GM12878 (cell line): ENCODE measurements around the gene RHBDF2. TPM values are rescaled to one million over a fixed set of nuclear protein-coding genes. Genes with fewer than 3 reads are reported as not detected.

Source experiments
- ATAC-seq: fragments of 200-7000 bp; cut with Tn5 transposase; 3 replicates; pipeline ENCODE4 v1.9.1; 2020; ENCODE audit warnings: mild to moderate bottlenecking, moderate library complexity
- BruUV-seq: library from RNA; stranded (reverse); fragments of 400-500 nt; replicated peaks from 2 replicates; lab custom pipeline; 2021; lab: Mats Ljungman, UMichigan
- CTCF ChIA-PET: fragments of 300-600 bp; sonication (Branson Sonifier 250); formaldehyde crosslinking; extraction: SDS; loops from one replicate; lab custom pipeline; 2021; ENCODE audit warnings: inconsistent platforms; lab: Yijun Ruan, JAX
- POLR2A ChIA-PET: fragments of 350-600 bp; formaldehyde crosslinking; extraction: SDS; loops from one replicate; lab custom pipeline; 2021; ENCODE audit warnings: inconsistent platforms; lab: Charles Lee
- RAD21 ChIA-PET: fragments of 300-600 bp; sonication (Branson Sonifier 250); formaldehyde crosslinking; loops from one replicate; lab custom pipeline; 2023; ENCODE audit warnings: antibody characterized with exemption; ENCODE audit not compliant: unreplicated experiment; lab: Charles Lee
- SMC1A ChIA-PET: fragments of 300-600 bp; sonication (Branson Sonifier 250); formaldehyde crosslinking; loops from one replicate; lab custom pipeline; 2023; ENCODE audit not compliant: unreplicated experiment, uncharacterized antibody; lab: Charles Lee
- DNase-seq: peaks from one replicate; pipeline ENCODE4 v3.0.0-alpha.2; 2011; ENCODE audit warnings: low read depth, low spot score
- FAIRE-seq: peaks from 3 replicates; lab custom pipeline; 2011; peaks lifted over from hg19 to GRCh38; lab: Jason Lieb, UNC
- H2AFZ ChIP-seq: 2 replicates; pipeline ENCODE4 v1.6.0; 2011; ENCODE audit warnings: low read depth, low read length, control low read depth; ENCODE audit not compliant: control insufficient read depth
- H3K27ac ChIP-seq: 2 replicates; pipeline ENCODE4 v1.5.1; 2011; ENCODE audit warnings: control low read depth; ENCODE audit not compliant: control insufficient read depth, insufficient read depth
- H3K27me3 ChIP-seq, 2 experiments: replicated peaks in 1 of 2; 2 replicates each; pipeline versions ENCODE4 v1.6.0 to v1.6.1; 2011; ENCODE audit warnings: low read length in 1 of 2; ENCODE audit not compliant: control insufficient read depth in 2 of 2, insufficient read depth in 2 of 2
- H3K36me3 ChIP-seq, 2 experiments: 2 replicates each; pipeline ENCODE4 v1.5.1; 2011; ENCODE audit warnings: low read length in 1 of 2; ENCODE audit not compliant: control insufficient read depth in 2 of 2, insufficient read depth in 2 of 2
- H3K4me1 ChIP-seq: 2 replicates; pipeline ENCODE4 v1.6.1; 2011; ENCODE audit warnings: mild to moderate bottlenecking, low read length, moderate library complexity, mixed read lengths; ENCODE audit not compliant: control insufficient read depth, insufficient read depth
- H3K4me2 ChIP-seq: 2 replicates; pipeline ENCODE4 v1.6.0; 2011; ENCODE audit warnings: control low read depth; ENCODE audit not compliant: control insufficient read depth, insufficient read depth
- H3K4me3 ChIP-seq: fragments of 200-600 bp; sonication (generic); 2 replicates; pipeline ENCODE4 v1.5.1; 2016
- H3K79me2 ChIP-seq: 2 replicates; pipeline ENCODE4 v1.6.0; 2011; ENCODE audit warnings: low read length; ENCODE audit not compliant: control insufficient read depth, insufficient read depth
- H3K9ac ChIP-seq: 2 replicates; pipeline ENCODE4 v1.8.0; 2011; ENCODE audit warnings: low read length, control low read depth, mixed read lengths; ENCODE audit not compliant: control insufficient read depth, insufficient read depth
- H3K9me3 ChIP-seq: replicated peaks from 3 replicates; pipeline ENCODE4 v1.5.1; 2011; ENCODE audit warnings: mild to moderate bottlenecking, low read length; ENCODE audit not compliant: control insufficient read depth, insufficient read depth
- H4K20me1 ChIP-seq: 2 replicates; pipeline ENCODE4 v1.6.0; 2011; ENCODE audit not compliant: control insufficient read depth, insufficient read depth
- ASH2L ChIP-seq: fragments of 300-600, 200-600 bp; sonication (generic); IDR thresholded peaks from 2 replicates; pipeline ENCODE4 v1.6.1; 2017; ENCODE audit warnings: low read depth, mild to moderate bottlenecking, borderline replicate concordance
- BMI1 ChIP-seq: fragments of 450-650 bp; IDR thresholded peaks from 2 replicates; pipeline ENCODE4 v1.6.1; 2016; ENCODE audit warnings: mild to moderate bottlenecking, moderate library complexity, borderline replicate concordance
- CBFB ChIP-seq: IDR thresholded peaks from 2 replicates; pipeline ENCODE4 v1.6.1; 2016; ENCODE audit warnings: antibody characterized with exemption, low read depth
- EGR1 ChIP-seq, 2 experiments: IDR thresholded peaks; 1 replicate in 1 of 2; 2 replicates in 1 of 2; pipeline ENCODE4 v1.6.1; 2011 to 2012; ENCODE audit warnings: low read depth in 2 of 2, low read length in 2 of 2, borderline replicate concordance in 1 of 2, mild to moderate bottlenecking in 1 of 2, moderate library complexity in 1 of 2
- HDAC2 ChIP-seq: fragments of 200-600 bp; sonication (generic); IDR thresholded peaks from 2 replicates; pipeline ENCODE4 v1.6.1; 2017
- JUND ChIP-seq: IDR thresholded peaks from 2 replicates; pipeline ENCODE4 v1.6.1; 2012; ENCODE audit warnings: low read depth, mild to moderate bottlenecking, low read length, improper control_type of control experiment, moderate library complexity
- RAD51 ChIP-seq: fragments of 450-650 bp; IDR thresholded peaks from 2 replicates; pipeline ENCODE4 v1.6.1; 2016; ENCODE audit warnings: moderate library complexity, mild to moderate bottlenecking, inconsistent platforms
- SMC3 ChIP-seq: IDR thresholded peaks from 2 replicates; pipeline ENCODE4 v1.6.1; 2011; ENCODE audit warnings: low read length, improper control_type of control experiment, borderline replicate concordance
- ZNF217 ChIP-seq: fragments of 450-650 bp; IDR thresholded peaks from 2 replicates; pipeline ENCODE4 v1.6.1; 2017; ENCODE audit warnings: antibody characterized with exemption, mild to moderate bottlenecking
- WGBS: methylation state at CpG from one replicate; pipeline ENCODE4 v1.1.6; 2016; ENCODE audit warnings: low lambda C conversion rate; ENCODE audit not compliant: insufficient replicate concordance, insufficient coverage; ENCODE audit errors: missing lambda C conversion rate; 5-methylcytosine and 5-hydroxymethylcytosine counted together
- in situ Hi-C: fragments of 300-500 bp; cut with MboI; formaldehyde crosslinking; loops from 9 replicates; pipeline ENCODE4 v1.14.3; 2018; ENCODE audit warnings: mixed read lengths
- intact Hi-C: fragments of 100-400 bp; cut with micrococcal nuclease; formaldehyde crosslinking; loops from one replicate; pipeline ENCODE4 v1.14.2; 2022; ENCODE audit not compliant: unreplicated experiment
- polyA plus RNA-seq, 11 experiments: library from polyadenylated mRNA; depleted of rRNA in 4 of 11; unstranded in 6 of 11; stranded (reverse) in 5 of 11; fragments of >200 nt; fragmentation: Nextera tagmentation in 4 of 11; fragmentation: Illumina TruSeq in 1 of 11; extraction: Ambion mirVana in 4 of 11; extraction: Trizol in 1 of 11; gene quantifications; 1 replicate in 1 of 11; 2 replicates in 10 of 11; pipeline versions ENCODE4 v1.2.1 to v1.2.3, GENCODE V29; 2011 to 2016; ENCODE audit warnings: inconsistent platforms in 2 of 11, missing spikeins in 2 of 11, low read depth in 1 of 11
- total RNA-seq, 4 experiments: library from RNA; depleted of rRNA in 3 of 4; stranded (reverse); fragments of >200 nt in 3 of 4; fragmentation: Illumina TruSeq in 1 of 4; extraction: Trizol in 1 of 4; gene quantifications; 2 replicates each; pipeline versions ENCODE4 v1.2.1 to v1.2.3, GENCODE V29; 2013 to 2021
- TF ChIP-seq, protein P1 (sequence below): fragments of 450-650 bp; IDR thresholded peaks from 2 replicates; pipeline ENCODE4 v1.6.1; 2018; ENCODE audit warnings: mild to moderate bottlenecking, low read depth, moderate library complexity; ENCODE audit not compliant: partially characterized antibody

RHBDF2 gene
- total and polyA plus RNA-seq, 10 of the 15 experiments (the other 5 are each of a cell fraction or from before 2014, with no cell fraction given): 0.97 to 43.0 (median 18.7) TPM

DNA sequence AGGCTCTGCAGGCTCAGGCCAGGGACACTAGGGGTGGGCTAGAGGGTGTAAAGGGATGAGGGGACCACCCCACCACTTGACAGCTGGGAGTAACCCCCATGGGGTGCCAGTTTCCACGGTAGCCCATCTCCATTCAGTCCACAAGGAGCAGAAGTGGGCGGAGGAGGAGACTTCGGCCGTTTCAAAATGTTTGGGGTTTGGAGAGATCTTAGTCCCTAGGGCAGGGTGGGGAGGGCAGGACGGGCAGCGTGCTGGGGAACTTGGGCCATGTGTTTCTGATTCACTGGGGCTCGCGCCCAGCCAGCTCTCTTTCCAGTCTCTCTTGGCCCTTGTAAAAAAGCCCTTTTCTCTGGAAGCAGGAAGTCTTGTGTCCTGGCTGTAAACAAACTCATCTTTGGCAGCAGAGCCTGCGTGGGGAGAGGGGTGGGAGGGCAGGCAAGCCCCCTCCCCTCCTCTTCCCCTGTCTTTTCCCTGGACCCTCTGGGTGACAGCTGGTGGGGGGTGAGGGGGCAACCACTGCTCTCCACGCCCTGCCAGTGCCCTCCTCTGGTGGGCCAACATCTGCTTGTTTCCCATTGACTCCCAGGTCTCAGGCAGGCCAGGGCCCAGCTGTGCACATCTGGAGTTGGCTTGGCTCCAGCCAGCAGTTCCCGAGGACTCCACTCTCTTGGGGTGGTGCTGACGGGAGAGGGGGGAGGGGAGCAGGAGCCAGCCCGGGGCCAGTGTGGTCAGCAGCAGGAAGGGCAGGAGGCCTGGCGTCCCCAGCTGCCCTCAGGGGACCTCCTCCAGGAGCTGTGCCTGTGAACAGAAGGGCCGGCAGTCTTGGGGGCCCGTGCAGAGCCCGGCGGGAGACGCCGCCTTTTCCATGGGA, 28.2 kb upstream of the RHBDF2 start:
- H3K79me2 ChIP-seq: no peaks in the 10 kb centered on the region
- 54% methylated on average over 19 of the region's 20 CpGs for WGBS
- intact Hi-C loops: no loop called here
- H3K4me3 ChIP-seq: peak overlapping the region; percentile 27; the same call in 1 of the 2 replicates
- CTCF ChIA-PET: interaction anchor here (0.8 to 4.0 kb wide), 11 partner anchors 14 to 152 kb away, joined by 3 to 41 read pairs (median 6); partner anchors contain the start of gene ST6GALNAC2
- ATAC-seq (peak; percentile 4; the same call in 2 of the 3 replicates), DNase-seq (no peak), FAIRE-seq (no peak)
- SMC1A ChIA-PET: interaction anchor here (0.9 to 2.8 kb wide), 8 partner anchors 16 to 538 kb away, joined by 3 to 16 read pairs (median 7); no protein-coding TSS in a partner anchor
- H3K9me3 ChIP-seq: no peaks in the 10 kb centered on the region
- in situ Hi-C loops: no loop called here
- H3K4me2 ChIP-seq: peak overlapping the region; percentile 39; the same call in 1 of the 2 replicates
- POLR2A ChIA-PET: interaction anchor here (0.6 kb wide), 1 partner anchor 178 kb away, joined by 3 read pairs; no protein-coding TSS in a partner anchor
- RAD21 ChIA-PET: interaction anchor here (0.9 to 2.5 kb wide), 8 partner anchors 17 to 152 kb away, joined by 3 to 20 read pairs (median 6); no protein-coding TSS in a partner anchor
- H3K27me3 ChIP-seq: no peaks in the 10 kb centered on the region
- H4K20me1 ChIP-seq: no peaks in the 10 kb centered on the region
- no peak overlapping the region for H3K9ac ChIP-seq
- no TSS peak for BruUV-seq
- no peak overlapping the region for H3K27ac ChIP-seq
- H3K4me1 ChIP-seq: peaks cover 12% of the 10 kb centered on the region
- TF ChIP-seq JUND (no peak), SMC3 (no peak), ZNF217 (no peak), BMI1 (no peak), ASH2L (no peak), HDAC2 (no peak), RAD51 (no peak), EGR1 (IDR thresholded peaks at IDR 0.05; ENCODE audit: borderline replicate concordance in 1 of 2, low read depth in 2 of 2, low read length in 2 of 2) (no peak), CBFB (no peak)
- TF ChIP-seq, protein P1, sequence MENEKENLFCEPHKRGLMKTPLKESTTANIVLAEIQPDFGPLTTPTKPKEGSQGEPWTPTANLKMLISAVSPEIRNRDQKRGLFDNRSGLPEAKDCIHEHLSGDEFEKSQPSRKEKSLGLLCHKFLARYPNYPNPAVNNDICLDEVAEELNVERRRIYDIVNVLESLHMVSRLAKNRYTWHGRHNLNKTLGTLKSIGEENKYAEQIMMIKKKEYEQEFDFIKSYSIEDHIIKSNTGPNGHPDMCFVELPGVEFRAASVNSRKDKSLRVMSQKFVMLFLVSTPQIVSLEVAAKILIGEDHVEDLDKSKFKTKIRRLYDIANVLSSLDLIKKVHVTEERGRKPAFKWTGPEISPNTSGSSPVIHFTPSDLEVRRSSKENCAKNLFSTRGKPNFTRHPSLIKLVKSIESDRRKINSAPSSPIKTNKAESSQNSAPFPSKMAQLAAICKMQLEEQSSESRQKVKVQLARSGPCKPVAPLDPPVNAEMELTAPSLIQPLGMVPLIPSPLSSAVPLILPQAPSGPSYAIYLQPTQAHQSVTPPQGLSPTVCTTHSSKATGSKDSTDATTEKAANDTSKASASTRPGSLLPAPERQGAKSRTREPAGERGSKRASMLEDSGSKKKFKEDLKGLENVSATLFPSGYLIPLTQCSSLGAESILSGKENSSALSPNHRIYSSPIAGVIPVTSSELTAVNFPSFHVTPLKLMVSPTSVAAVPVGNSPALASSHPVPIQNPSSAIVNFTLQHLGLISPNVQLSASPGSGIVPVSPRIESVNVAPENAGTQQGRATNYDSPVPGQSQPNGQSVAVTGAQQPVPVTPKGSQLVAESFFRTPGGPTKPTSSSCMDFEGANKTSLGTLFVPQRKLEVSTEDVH: no peak
- peak overlapping the region; percentile 9; the same call in 1 of the 2 replicates for H2AFZ ChIP-seq
- no peaks in the 10 kb centered on the region for H3K36me3 ChIP-seq
